H9 (cell line): Measurements from ENCODE around the gene MANSC4. TPM values are rescaled to one million over a fixed set of nuclear protein-coding genes. Genes with fewer than 3 reads are reported as not detected.

ENCODE experiments used
- DNase-seq: peaks from one replicate; pipeline ENCODE4 v3.0.0-alpha.2; 2017
- H2AFZ ChIP-seq: one replicate; pipeline ENCODE4 v1.6.1; 2013; ENCODE audit warnings: mild to moderate bottlenecking, low read length, control low read depth, moderate library complexity
- H2AK5ac ChIP-seq: 2 replicates; pipeline ENCODE4 v1.6.1; 2013; ENCODE audit warnings: low read length, control low read depth, mixed read lengths; ENCODE audit not compliant: insufficient read length
- H2BK120ac ChIP-seq: one replicate; pipeline ENCODE4 v1.6.1; 2013; ENCODE audit warnings: low read depth, mild to moderate bottlenecking, low read length, control low read depth, inconsistent platforms; ENCODE audit not compliant: poor library complexity, severe bottlenecking
- H2BK12ac ChIP-seq: 2 replicates; pipeline ENCODE4 v1.6.1; 2013; ENCODE audit warnings: low read length, control low read depth, mixed read lengths, low read depth; ENCODE audit not compliant: insufficient read length
- H2BK15ac ChIP-seq: 2 replicates; pipeline ENCODE4 v1.6.1; 2013; ENCODE audit warnings: low read depth, low read length, control low read depth
- H2BK20ac ChIP-seq: one replicate; pipeline ENCODE4 v1.6.1; 2013; ENCODE audit warnings: low read depth, mild to moderate bottlenecking, low read length, control low read depth, inconsistent platforms; ENCODE audit not compliant: poor library complexity, severe bottlenecking
- H2BK5ac ChIP-seq: 2 replicates; pipeline ENCODE4 v1.6.1; 2013; ENCODE audit warnings: low read length, control low read depth, mixed read lengths; ENCODE audit not compliant: insufficient read length
- H3K14ac ChIP-seq: 2 replicates; pipeline ENCODE4 v1.6.1; 2013; ENCODE audit warnings: low read length, control low read depth; ENCODE audit not compliant: insufficient read depth
- H3K18ac ChIP-seq: 2 replicates; pipeline ENCODE4 v1.6.1; 2013; ENCODE audit warnings: low read depth, mild to moderate bottlenecking, mixed read lengths, low read length, control low read depth; ENCODE audit not compliant: insufficient read length
- H3K23ac ChIP-seq: 2 replicates; pipeline ENCODE4 v1.6.1; 2013; ENCODE audit warnings: low read length, control low read depth, mixed read lengths, low read depth; ENCODE audit not compliant: insufficient read length
- H3K23me2 ChIP-seq: 2 replicates; pipeline ENCODE4 v1.6.1; 2013; ENCODE audit warnings: low read depth, mild to moderate bottlenecking, mixed read lengths, low read length, control low read depth; ENCODE audit not compliant: insufficient read length, poor library complexity, severe bottlenecking
- H3K27ac ChIP-seq: 2 replicates; pipeline ENCODE4 v1.5.1; 2013; ENCODE audit warnings: low read length, control low read depth, mixed read lengths, low read depth; ENCODE audit not compliant: insufficient read length
- H3K27me3 ChIP-seq: 2 replicates; pipeline ENCODE4 v1.6.1; 2013; ENCODE audit warnings: low read length, control low read depth, inconsistent platforms; ENCODE audit not compliant: insufficient read depth
- H3K4ac ChIP-seq: 2 replicates; pipeline ENCODE4 v1.6.1; 2013; ENCODE audit warnings: low read depth, mild to moderate bottlenecking, control low read depth, inconsistent platforms, low read length, moderate library complexity
- H3K4me1 ChIP-seq: 2 replicates; pipeline ENCODE4 v1.6.1; 2013; ENCODE audit warnings: low read length, control low read depth, inconsistent platforms; ENCODE audit not compliant: insufficient read depth
- H3K4me2 ChIP-seq: 2 replicates; pipeline ENCODE4 v1.6.1; 2013; ENCODE audit warnings: low read length, control low read depth, mixed read lengths; ENCODE audit not compliant: insufficient read length, insufficient read depth
- H3K56ac ChIP-seq: 2 replicates; pipeline ENCODE4 v1.6.1; 2013; ENCODE audit warnings: low read depth, mild to moderate bottlenecking, mixed read lengths, low read length, control low read depth; ENCODE audit not compliant: insufficient read length
- H3K79me1 ChIP-seq: 2 replicates; pipeline ENCODE4 v1.6.1; 2013; ENCODE audit warnings: low read depth, mild to moderate bottlenecking, moderate library complexity, low read length, control low read depth, inconsistent platforms; ENCODE audit not compliant: insufficient read depth, poor library complexity, severe bottlenecking
- H3K79me2 ChIP-seq: 2 replicates; pipeline ENCODE4 v1.6.1; 2013; ENCODE audit warnings: low read length, control low read depth, inconsistent platforms; ENCODE audit not compliant: insufficient read depth
- H3K9ac ChIP-seq: 2 replicates; pipeline ENCODE4 v1.6.1; 2013; ENCODE audit warnings: low read length, control low read depth, mixed read lengths; ENCODE audit not compliant: insufficient read length; ENCODE audit errors: extremely low read depth
- H3K9me3 ChIP-seq: one replicate; pipeline ENCODE4 v1.6.1; 2013; ENCODE audit warnings: low read depth, low read length, inconsistent platforms; ENCODE audit not compliant: control insufficient read depth
- H3T11ph ChIP-seq: one replicate; pipeline ENCODE4 v1.6.1; 2013; ENCODE audit warnings: mild to moderate bottlenecking, low read length, control low read depth, inconsistent platforms
- H4K20me1 ChIP-seq: one replicate; pipeline ENCODE4 v1.6.1; 2013; ENCODE audit not compliant: control insufficient read depth, insufficient read length, insufficient read depth
- H4K5ac ChIP-seq: 2 replicates; pipeline ENCODE4 v1.6.1; 2013; ENCODE audit warnings: low read depth, mild to moderate bottlenecking, mixed read lengths, low read length, control low read depth; ENCODE audit not compliant: insufficient read length
- H4K8ac ChIP-seq: replicated peaks from 2 replicates; pipeline ENCODE4 v1.6.1; 2013; ENCODE audit warnings: low read length, control low read depth, mixed read lengths, low read depth; ENCODE audit not compliant: insufficient read length
- H4K91ac ChIP-seq: 2 replicates; pipeline ENCODE4 v1.6.1; 2013; ENCODE audit warnings: low read depth, mild to moderate bottlenecking, moderate library complexity, mixed read lengths, low read length, control low read depth; ENCODE audit not compliant: insufficient read length
- H3K27ac Mint-ChIP-seq, 3 experiments: 2 replicates in 2 of 3; 3 replicates in 1 of 3; pipeline ENCODE4 v1.8.0; 2020 to 2021; ENCODE audit warnings: mixed read lengths in 3 of 3, mild to moderate bottlenecking in 1 of 3, moderate library complexity in 1 of 3
- H3K27me3 Mint-ChIP-seq: 2 replicates; pipeline ENCODE4 v1.8.0; 2021; ENCODE audit warnings: low read depth, mild to moderate bottlenecking, moderate library complexity, mixed read lengths
- H3K36me3 Mint-ChIP-seq, 3 experiments: 2 replicates in 2 of 3; 3 replicates in 1 of 3; pipeline ENCODE4 v1.8.0; 2020 to 2021; ENCODE audit warnings: low read depth in 3 of 3, mixed read lengths in 3 of 3; ENCODE audit not compliant: insufficient read depth in 1 of 3
- H3K4me1 Mint-ChIP-seq, 2 experiments: 2 replicates each; pipeline ENCODE4 v1.8.0; 2020; ENCODE audit warnings: mixed read lengths in 2 of 2
- H3K4me3 Mint-ChIP-seq, 2 experiments: 2 replicates in 1 of 2; 3 replicates in 1 of 2; pipeline ENCODE4 v1.8.0; 2020 to 2021; ENCODE audit warnings: mild to moderate bottlenecking in 2 of 2, mixed read lengths in 2 of 2, moderate library complexity in 1 of 2
- H3K9me3 Mint-ChIP-seq, 2 experiments: 2 replicates in 1 of 2; 3 replicates in 1 of 2; pipeline ENCODE4 v1.8.0; 2020; ENCODE audit warnings: mild to moderate bottlenecking in 2 of 2, mixed read lengths in 2 of 2, moderate library complexity in 1 of 2
- WGBS: extraction: QIAGEN DNeasy Blood & Tissue Kit; methylation state at CpG from one replicate; pipeline ENCODE4 v1.1.7; 2013; ENCODE audit warnings: missing lambda C conversion rate, low lambda C conversion rate, mixed read lengths; ENCODE audit not compliant: insufficient read length; ENCODE audit errors: extremely low coverage; 5-methylcytosine and 5-hydroxymethylcytosine counted together
- total RNA-seq: library from RNA; stranded (reverse); gene quantifications from 2 replicates; pipeline ENCODE4 v1.2.1, GENCODE V29; 2021
- TF ChIP-seq, protein P1 (sequence below): fragments of 200-600 bp; sonication (generic); conservative IDR thresholded peaks from 3 replicates; pipeline ENCODE4 v1.8.0; 2021; ENCODE audit warnings: antibody characterized with exemption, mild to moderate bottlenecking

MANSC4 gene
- total RNA-seq, 1 experiment from 2014 or later = not detected

- Histone ChIP-seq H3K79me1 (no peaks in the 10 kb centered on the region), H3K4me2 (no peak overlapping the region), H3K27ac (no peak overlapping the region), H2BK120ac (no peak overlapping the region), H2BK5ac (no peak overlapping the region), H3K4me1 (no peaks in the 10 kb centered on the region; the same call in 1 of the 2 replicates), H4K5ac (no peak overlapping the region), H2BK20ac (no peak overlapping the region), H2AK5ac (no peak overlapping the region), H3K18ac (no peak overlapping the region), H3K9me3 (no peaks in the 10 kb centered on the region), H3K23me2 (no peaks in the 10 kb centered on the region), H3K14ac (no peak overlapping the region), H3K56ac (no peak overlapping the region), H3K23ac (no peak overlapping the region), H2AFZ (no peak overlapping the region), H3T11ph (no peak overlapping the region), H3K79me2 (peaks cover 2% of the 10 kb centered on the region; the same call in 1 of the 2 replicates), H4K8ac (no peak overlapping the region), H2BK15ac (no peak overlapping the region), H3K27me3 (no peaks in the 10 kb centered on the region), H4K91ac (no peak overlapping the region), H4K20me1 (no peaks in the 10 kb centered on the region), H3K4ac (no peak overlapping the region), H2BK12ac (no peak overlapping the region), H3K9ac (no peak overlapping the region)
- TF ChIP-seq, protein P1, sequence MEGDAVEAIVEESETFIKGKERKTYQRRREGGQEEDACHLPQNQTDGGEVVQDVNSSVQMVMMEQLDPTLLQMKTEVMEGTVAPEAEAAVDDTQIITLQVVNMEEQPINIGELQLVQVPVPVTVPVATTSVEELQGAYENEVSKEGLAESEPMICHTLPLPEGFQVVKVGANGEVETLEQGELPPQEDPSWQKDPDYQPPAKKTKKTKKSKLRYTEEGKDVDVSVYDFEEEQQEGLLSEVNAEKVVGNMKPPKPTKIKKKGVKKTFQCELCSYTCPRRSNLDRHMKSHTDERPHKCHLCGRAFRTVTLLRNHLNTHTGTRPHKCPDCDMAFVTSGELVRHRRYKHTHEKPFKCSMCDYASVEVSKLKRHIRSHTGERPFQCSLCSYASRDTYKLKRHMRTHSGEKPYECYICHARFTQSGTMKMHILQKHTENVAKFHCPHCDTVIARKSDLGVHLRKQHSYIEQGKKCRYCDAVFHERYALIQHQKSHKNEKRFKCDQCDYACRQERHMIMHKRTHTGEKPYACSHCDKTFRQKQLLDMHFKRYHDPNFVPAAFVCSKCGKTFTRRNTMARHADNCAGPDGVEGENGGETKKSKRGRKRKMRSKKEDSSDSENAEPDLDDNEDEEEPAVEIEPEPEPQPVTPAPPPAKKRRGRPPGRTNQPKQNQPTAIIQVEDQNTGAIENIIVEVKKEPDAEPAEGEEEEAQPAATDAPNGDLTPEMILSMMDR = no peak
- Mint-ChIP-seq H3K9me3 (no peaks in the 10 kb centered on the region), H3K27me3 (no peaks in the 10 kb centered on the region), H3K27ac (peak overlapping the region in 1 of 3 experiments; percentile 61; a peak in 1 of 7 replicates), H3K4me3 (no peak overlapping the region), H3K4me1 (peaks cover 0 to 7% of the 10 kb centered on the region in 2 experiments; a peak in 3 of 4 replicates), H3K36me3 (peaks cover 16 to 52% (median 48%) of the 10 kb centered on the region in 3 experiments; a peak in 6 of 7 replicates)
- DNase-seq = no peak
- WGBS = no CpG with 5 or more reads among the region's 2 CpGs
These were observed 10.1 kb upstream of the MANSC4 start for GRCh38 chr12:27790179-27790578.
